ENCODE results near the gene OR10H1. TPM values are rescaled to one million over a fixed set of nuclear protein-coding genes. Genes with fewer than 3 reads are reported as not detected.

OR10H1 gene
- total and polyA plus RNA-seq, 9 of the 15 experiments (the other 6 are each of a cell fraction or from before 2014, with no cell fraction given): not detected

- TF ChIP-seq SUPT5H (IDR thresholded peaks at IDR 0.05): peak; percentile 75
- TF ChIP-seq KAT2B (IDR thresholded peaks at IDR 0.05; ENCODE audit: low read depth, low read length): no peak
- no peak for TF ChIP-seq CUX1 (CRISPR knock-in tag; IDR thresholded peaks at IDR 0.05)
- TF ChIP-seq JUN (IDR thresholded peaks at IDR 0.05; ENCODE audit: borderline replicate concordance, low read depth, low read length): peak; percentile 6; the same call in 1 of the 2 replicates
- TF ChIP-seq JUN (CRISPR knock-in tag; IDR thresholded peaks at IDR 0.05; ENCODE audit: borderline replicate concordance): no peak
- TF ChIP-seq ZC3H11A (IDR thresholded peaks at IDR 0.05; ENCODE audit: low read depth, low read length): no peak
- peak; percentile 19; the same call in 1 of the 2 replicates for TF ChIP-seq TCF3 (CRISPR knock-in tag; IDR thresholded peaks at IDR 0.05)
- TF ChIP-seq EP400 (IDR thresholded peaks at IDR 0.05): peak; percentile 91; the same call in 1 of the 2 replicates
- TF ChIP-seq NONO (IDR thresholded peaks at IDR 0.05; ENCODE audit: low read depth in 2 of 2, low read length in 1 of 2): peak in 1 of 2 experiments; percentile 82; a peak in 2 of 4 replicates
- TF ChIP-seq ZNF449 (CRISPR knock-in tag; IDR thresholded peaks at IDR 0.05): 0 out of 2 replicates have a peak, but pooled peaks have one; percentile 38
- TF ChIP-seq, protein P1, sequence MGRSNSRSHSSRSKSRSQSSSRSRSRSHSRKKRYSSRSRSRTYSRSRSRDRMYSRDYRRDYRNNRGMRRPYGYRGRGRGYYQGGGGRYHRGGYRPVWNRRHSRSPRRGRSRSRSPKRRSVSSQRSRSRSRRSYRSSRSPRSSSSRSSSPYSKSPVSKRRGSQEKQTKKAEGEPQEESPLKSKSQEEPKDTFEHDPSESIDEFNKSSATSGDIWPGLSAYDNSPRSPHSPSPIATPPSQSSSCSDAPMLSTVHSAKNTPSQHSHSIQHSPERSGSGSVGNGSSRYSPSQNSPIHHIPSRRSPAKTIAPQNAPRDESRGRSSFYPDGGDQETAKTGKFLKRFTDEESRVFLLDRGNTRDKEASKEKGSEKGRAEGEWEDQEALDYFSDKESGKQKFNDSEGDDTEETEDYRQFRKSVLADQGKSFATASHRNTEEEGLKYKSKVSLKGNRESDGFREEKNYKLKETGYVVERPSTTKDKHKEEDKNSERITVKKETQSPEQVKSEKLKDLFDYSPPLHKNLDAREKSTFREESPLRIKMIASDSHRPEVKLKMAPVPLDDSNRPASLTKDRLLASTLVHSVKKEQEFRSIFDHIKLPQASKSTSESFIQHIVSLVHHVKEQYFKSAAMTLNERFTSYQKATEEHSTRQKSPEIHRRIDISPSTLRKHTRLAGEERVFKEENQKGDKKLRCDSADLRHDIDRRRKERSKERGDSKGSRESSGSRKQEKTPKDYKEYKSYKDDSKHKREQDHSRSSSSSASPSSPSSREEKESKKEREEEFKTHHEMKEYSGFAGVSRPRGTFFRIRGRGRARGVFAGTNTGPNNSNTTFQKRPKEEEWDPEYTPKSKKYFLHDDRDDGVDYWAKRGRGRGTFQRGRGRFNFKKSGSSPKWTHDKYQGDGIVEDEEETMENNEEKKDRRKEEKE (IDR thresholded peaks at IDR 0.05; ENCODE audit: borderline replicate concordance in 1 of 2, control insufficient read depth in 1 of 2, low read depth in 2 of 2, low read length in 1 of 2): 0 out of 4 replicates have a peak, but pooled peaks of 1 of the 2 experiments have one; percentile 44
- no peak for TF ChIP-seq TRIM28 (IDR thresholded peaks at IDR 0.05)
- no peak for TF ChIP-seq ZNF274 (IDR thresholded peaks at IDR 0.05; ENCODE audit: borderline replicate concordance, low read depth, low read length)
- TF ChIP-seq, protein P2, sequence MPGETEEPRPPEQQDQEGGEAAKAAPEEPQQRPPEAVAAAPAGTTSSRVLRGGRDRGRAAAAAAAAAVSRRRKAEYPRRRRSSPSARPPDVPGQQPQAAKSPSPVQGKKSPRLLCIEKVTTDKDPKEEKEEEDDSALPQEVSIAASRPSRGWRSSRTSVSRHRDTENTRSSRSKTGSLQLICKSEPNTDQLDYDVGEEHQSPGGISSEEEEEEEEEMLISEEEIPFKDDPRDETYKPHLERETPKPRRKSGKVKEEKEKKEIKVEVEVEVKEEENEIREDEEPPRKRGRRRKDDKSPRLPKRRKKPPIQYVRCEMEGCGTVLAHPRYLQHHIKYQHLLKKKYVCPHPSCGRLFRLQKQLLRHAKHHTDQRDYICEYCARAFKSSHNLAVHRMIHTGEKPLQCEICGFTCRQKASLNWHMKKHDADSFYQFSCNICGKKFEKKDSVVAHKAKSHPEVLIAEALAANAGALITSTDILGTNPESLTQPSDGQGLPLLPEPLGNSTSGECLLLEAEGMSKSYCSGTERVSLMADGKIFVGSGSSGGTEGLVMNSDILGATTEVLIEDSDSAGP (CRISPR knock-in tag; IDR thresholded peaks at IDR 0.05): no peak
These were observed 21.1 kb upstream of the OR10H1 start (continued) for GRCh38 chr19:15836330-15837220.
